Measurements from ENCODE around the gene ZFAND4.

The ZFAND4 gene

DNA sequence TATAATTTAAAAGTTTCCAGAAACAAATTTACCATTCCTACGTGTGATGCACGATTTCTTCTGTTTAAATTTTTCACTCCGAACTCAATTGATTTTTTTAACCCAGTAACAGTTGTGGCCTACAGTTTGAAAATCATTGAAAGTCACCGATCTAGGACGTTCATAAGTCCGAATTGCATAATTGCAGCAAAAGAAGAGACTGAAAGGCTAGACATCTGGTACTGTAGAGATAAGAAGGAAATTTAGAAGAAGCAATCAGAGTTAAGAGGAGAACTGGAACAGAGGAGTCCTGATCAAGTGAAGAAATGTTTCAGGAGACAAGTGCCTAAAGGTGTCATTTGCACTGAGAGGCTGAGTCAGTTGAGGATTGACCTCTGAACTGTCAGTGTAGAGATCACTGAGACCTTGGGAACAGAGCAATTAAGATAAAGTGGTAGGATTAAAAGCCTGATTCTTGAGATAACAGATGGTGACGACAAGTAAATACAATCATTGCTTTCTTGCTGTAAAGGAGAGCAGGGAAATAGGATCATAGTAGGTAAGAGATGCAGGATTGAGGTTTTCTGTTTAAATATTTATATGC is 73.5 kb downstream of the ZFAND4 start:
- TF ChIP-seq EGR1 (IDR thresholded peaks at IDR 0.05) (no peak), NFIC (IDR thresholded peaks at IDR 0.05) (no peak), CEBPB (IDR thresholded peaks at IDR 0.05) (no peak), ZBTB7A (IDR thresholded peaks at IDR 0.05; ENCODE audit: low read depth) (no peak), FOXM1 (IDR thresholded peaks at IDR 0.05; ENCODE audit: borderline replicate concordance, low read depth) (no peak), TCF12 (IDR thresholded peaks at IDR 0.05; ENCODE audit: low read depth) (no peak), TEAD4 (IDR thresholded peaks at IDR 0.05) (no peak), YY1 (IDR thresholded peaks at IDR 0.05; ENCODE audit: low read depth) (no peak), CREB1 (IDR thresholded peaks at IDR 0.05; ENCODE audit: low read depth) (no peak), EP300 (IDR thresholded peaks at IDR 0.05; ENCODE audit: borderline replicate concordance) (no peak), TAF1 (IDR thresholded peaks at IDR 0.05; ENCODE audit: low read depth) (no peak), RAD21 (IDR thresholded peaks at IDR 0.05; ENCODE audit: low read depth) (no peak)
- TF ChIP-seq, protein P1, sequence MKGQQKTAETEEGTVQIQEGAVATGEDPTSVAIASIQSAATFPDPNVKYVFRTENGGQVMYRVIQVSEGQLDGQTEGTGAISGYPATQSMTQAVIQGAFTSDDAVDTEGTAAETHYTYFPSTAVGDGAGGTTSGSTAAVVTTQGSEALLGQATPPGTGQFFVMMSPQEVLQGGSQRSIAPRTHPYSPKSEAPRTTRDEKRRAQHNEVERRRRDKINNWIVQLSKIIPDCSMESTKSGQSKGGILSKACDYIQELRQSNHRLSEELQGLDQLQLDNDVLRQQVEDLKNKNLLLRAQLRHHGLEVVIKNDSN (IDR thresholded peaks at IDR 0.05), result no peak
- TF ChIP-seq, protein P2, sequence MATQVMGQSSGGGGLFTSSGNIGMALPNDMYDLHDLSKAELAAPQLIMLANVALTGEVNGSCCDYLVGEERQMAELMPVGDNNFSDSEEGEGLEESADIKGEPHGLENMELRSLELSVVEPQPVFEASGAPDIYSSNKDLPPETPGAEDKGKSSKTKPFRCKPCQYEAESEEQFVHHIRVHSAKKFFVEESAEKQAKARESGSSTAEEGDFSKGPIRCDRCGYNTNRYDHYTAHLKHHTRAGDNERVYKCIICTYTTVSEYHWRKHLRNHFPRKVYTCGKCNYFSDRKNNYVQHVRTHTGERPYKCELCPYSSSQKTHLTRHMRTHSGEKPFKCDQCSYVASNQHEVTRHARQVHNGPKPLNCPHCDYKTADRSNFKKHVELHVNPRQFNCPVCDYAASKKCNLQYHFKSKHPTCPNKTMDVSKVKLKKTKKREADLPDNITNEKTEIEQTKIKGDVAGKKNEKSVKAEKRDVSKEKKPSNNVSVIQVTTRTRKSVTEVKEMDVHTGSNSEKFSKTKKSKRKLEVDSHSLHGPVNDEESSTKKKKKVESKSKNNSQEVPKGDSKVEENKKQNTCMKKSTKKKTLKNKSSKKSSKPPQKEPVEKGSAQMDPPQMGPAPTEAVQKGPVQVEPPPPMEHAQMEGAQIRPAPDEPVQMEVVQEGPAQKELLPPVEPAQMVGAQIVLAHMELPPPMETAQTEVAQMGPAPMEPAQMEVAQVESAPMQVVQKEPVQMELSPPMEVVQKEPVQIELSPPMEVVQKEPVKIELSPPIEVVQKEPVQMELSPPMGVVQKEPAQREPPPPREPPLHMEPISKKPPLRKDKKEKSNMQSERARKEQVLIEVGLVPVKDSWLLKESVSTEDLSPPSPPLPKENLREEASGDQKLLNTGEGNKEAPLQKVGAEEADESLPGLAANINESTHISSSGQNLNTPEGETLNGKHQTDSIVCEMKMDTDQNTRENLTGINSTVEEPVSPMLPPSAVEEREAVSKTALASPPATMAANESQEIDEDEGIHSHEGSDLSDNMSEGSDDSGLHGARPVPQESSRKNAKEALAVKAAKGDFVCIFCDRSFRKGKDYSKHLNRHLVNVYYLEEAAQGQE (IDR thresholded peaks at IDR 0.05; ENCODE audit: low read depth), result no peak
- TF ChIP-seq, protein P3, sequence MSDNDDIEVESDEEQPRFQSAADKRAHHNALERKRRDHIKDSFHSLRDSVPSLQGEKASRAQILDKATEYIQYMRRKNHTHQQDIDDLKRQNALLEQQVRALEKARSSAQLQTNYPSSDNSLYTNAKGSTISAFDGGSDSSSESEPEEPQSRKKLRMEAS (IDR thresholded peaks at IDR 0.05), result no peak

DNA sequence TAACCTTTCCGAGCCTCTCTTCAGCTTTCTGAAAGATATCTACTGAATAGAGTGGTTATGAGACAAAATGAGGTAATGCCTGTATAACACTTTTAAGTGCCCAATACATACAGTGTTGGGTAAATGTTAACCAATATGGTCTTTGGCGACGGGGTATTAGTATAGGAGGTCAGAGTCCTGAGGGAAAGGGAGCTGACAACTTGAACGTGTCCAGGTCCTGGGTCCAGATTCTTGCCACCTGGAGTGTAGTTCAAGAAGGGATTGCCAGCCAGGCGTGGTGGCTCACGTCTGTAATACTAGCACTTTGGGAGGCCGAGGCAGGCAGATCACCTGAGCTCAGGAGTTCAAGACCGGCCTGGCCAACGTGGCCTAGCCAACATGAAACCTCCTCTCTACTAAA is 76.0 kb downstream of the ZFAND4 start:
- no peak for TF ChIP-seq EGR1 (IDR thresholded peaks at IDR 0.05)

DNA sequence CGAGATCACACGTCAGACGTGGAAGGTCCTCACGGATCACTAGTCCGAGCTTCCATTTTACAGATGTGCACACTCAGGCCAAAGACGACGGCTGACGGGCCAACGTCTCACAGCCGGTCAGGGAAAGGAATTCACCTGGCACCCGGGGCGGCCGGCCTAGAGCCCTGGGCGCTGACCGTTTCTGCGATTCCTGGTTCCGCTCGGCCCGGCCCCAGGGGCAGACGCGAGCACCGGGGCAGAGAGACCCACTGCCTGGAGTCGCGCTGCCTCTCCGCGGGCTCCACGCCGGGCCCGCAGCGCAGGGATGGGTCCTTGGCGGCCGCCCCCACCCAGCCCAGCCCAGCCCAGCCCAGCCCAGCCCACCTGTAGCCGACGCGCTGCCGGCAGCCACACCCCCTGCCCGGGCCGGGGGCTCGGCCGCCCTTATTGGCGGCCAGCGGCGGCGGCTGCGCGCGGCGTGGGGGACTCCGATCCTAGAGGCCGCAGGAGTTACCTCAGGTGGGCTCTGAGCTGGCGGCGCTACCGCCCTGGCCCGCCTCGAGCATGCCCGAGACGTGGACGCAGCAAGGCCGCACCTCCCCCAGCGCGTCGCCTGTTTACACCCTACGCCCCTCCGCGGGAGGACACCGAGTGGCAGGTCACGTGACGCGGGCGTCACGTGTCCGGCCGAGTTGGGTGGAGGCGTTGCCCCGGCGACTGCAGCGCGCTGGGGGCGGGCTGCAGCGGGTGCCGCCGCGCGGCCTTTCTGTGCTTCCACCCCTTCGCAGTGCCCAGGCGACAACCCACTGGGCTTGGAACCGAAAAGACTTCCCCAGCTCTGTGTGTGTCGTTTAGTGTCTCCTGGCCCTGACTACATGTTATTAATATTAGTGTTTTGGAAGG is 78.1 kb downstream of the ZFAND4 start:
- TF ChIP-seq NFIC (IDR thresholded peaks at IDR 0.05) (0 out of 2 replicates have a peak, but pooled peaks have one; percentile 8), FOXM1 (IDR thresholded peaks at IDR 0.05; ENCODE audit: borderline replicate concordance, low read depth) (no peak), CREB1 (IDR thresholded peaks at IDR 0.05; ENCODE audit: low read depth) (no peak), ZBTB7A (IDR thresholded peaks at IDR 0.05; ENCODE audit: low read depth) (peak; percentile 59; the same call in 1 of the 2 replicates), TAF1 (IDR thresholded peaks at IDR 0.05; ENCODE audit: low read depth) (no peak; the same call in none of the 2 replicates), EP300 (IDR thresholded peaks at IDR 0.05; ENCODE audit: borderline replicate concordance) (no peak; the same call in 1 of the 2 replicates), CEBPB (IDR thresholded peaks at IDR 0.05) (no peak), TCF12 (IDR thresholded peaks at IDR 0.05; ENCODE audit: low read depth) (peak; percentile 43; the same call in 1 of the 2 replicates), YY1 (IDR thresholded peaks at IDR 0.05; ENCODE audit: low read depth) (peak; percentile 13; the same call in 1 of the 2 replicates), TEAD4 (IDR thresholded peaks at IDR 0.05) (no peak), RAD21 (IDR thresholded peaks at IDR 0.05; ENCODE audit: low read depth) (no peak), EGR1 (IDR thresholded peaks at IDR 0.05) (peak; percentile 35; the same call in 1 of the 2 replicates)
- TF ChIP-seq, protein P2 (IDR thresholded peaks at IDR 0.05; ENCODE audit: low read depth), result no peak
- TF ChIP-seq, protein P1 (IDR thresholded peaks at IDR 0.05), result peak; percentile 100
- TF ChIP-seq, protein P3 (IDR thresholded peaks at IDR 0.05), result peak; percentile 95

DNA sequence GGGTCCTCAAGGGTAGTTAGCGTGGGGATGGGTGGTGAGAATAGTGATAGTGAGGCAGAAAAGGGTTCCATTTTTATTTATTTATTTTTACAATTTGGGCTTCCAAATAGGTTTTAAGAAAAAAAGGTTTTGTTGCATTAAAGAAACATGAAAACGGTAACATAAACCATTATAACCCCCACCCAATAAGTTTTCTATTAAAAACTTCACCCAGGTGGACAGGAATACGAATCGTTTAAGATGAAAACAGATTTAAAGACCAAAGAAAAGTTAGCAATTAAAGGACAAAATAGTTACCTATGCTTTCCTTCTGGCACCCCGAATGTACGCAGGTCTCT is 78.7 kb downstream of the ZFAND4 start:
- no peak for TF ChIP-seq ZBTB7A (IDR thresholded peaks at IDR 0.05; ENCODE audit: low read depth)
- TF ChIP-seq, protein P1 (IDR thresholded peaks at IDR 0.05), result no peak
- TF ChIP-seq, protein P2 (IDR thresholded peaks at IDR 0.05; ENCODE audit: low read depth), result no peak
- TF ChIP-seq CEBPB (IDR thresholded peaks at IDR 0.05), result no peak
- TF ChIP-seq FOXM1 (IDR thresholded peaks at IDR 0.05; ENCODE audit: borderline replicate concordance, low read depth), result no peak
- TF ChIP-seq TCF12 (IDR thresholded peaks at IDR 0.05; ENCODE audit: low read depth), result no peak
- no peak for TF ChIP-seq CREB1 (IDR thresholded peaks at IDR 0.05; ENCODE audit: low read depth)
- no peak for TF ChIP-seq YY1 (IDR thresholded peaks at IDR 0.05; ENCODE audit: low read depth)
- no peak for TF ChIP-seq TEAD4 (IDR thresholded peaks at IDR 0.05)
- TF ChIP-seq NFIC (IDR thresholded peaks at IDR 0.05), result no peak

Measured in Ishikawa (cell line).